IMR-90 (cell line): Measurements from ENCODE around the gene KIF12. TPM values are rescaled to one million over a fixed set of nuclear protein-coding genes. Genes with fewer than 3 reads are reported as not detected.

Source experiments
- ATAC-seq: fragments of 200-7000 bp; cut with Tn5 transposase; 2 replicates; pipeline ENCODE4 v1.9.1; 2020; ENCODE audit warnings: low read depth, mild to moderate bottlenecking, moderate library complexity
- BruUV-seq: library from RNA; stranded (reverse); fragments of 400-500 nt; replicated peaks from 2 replicates; lab custom pipeline; 2021; lab: Mats Ljungman, UMichigan
- CTCF ChIA-PET: fragments of 300-600 bp; formaldehyde crosslinking; extraction: SDS; loops from one replicate; lab custom pipeline; 2021; ENCODE audit warnings: antibody characterized with exemption; lab: Yijun Ruan, JAX
- POLR2A ChIA-PET: fragments of 300-600 bp; sonication (Branson Sonifier 250); formaldehyde crosslinking; loops from one replicate; lab custom pipeline; 2022; ENCODE audit warnings: antibody characterized with exemption; ENCODE audit not compliant: unreplicated experiment; lab: Charles Lee
- DNase-seq: peaks from one replicate; pipeline ENCODE4 v3.0.0; 2013
- H2AFZ ChIP-seq: replicated peaks from 2 replicates; pipeline ENCODE3; 2013; ENCODE audit warnings: low read length, mild to moderate bottlenecking; ENCODE audit not compliant: poor library complexity
- H2AK5ac ChIP-seq: 2 replicates; pipeline ENCODE4 v1.6.1; 2013; ENCODE audit warnings: low read depth, low read length, inconsistent platforms
- H2AK9ac ChIP-seq: replicated peaks from 2 replicates; pipeline ENCODE3; 2013; ENCODE audit warnings: mild to moderate bottlenecking, low read depth, low read length, moderate library complexity; ENCODE audit not compliant: poor library complexity
- H2BK120ac ChIP-seq: 2 replicates; pipeline ENCODE4 v1.6.1; 2013; ENCODE audit warnings: low read depth, low read length, inconsistent platforms
- H2BK15ac ChIP-seq: 3 replicates; pipeline ENCODE4 v1.6.1; 2013; ENCODE audit warnings: low read depth, low read length, inconsistent platforms
- H2BK20ac ChIP-seq: 2 replicates; pipeline ENCODE4 v1.6.1; 2013; ENCODE audit warnings: low read depth, mild to moderate bottlenecking, inconsistent platforms, low read length, moderate library complexity
- H2BK5ac ChIP-seq: 2 replicates; pipeline ENCODE4 v1.6.1; 2013; ENCODE audit warnings: mild to moderate bottlenecking, low read depth, low read length, inconsistent platforms; ENCODE audit not compliant: poor library complexity, severe bottlenecking
- H3K14ac ChIP-seq: replicated peaks from 2 replicates; pipeline ENCODE4 v1.6.1; 2013; ENCODE audit warnings: low read depth, low read length, inconsistent platforms
- H3K18ac ChIP-seq: 2 replicates; pipeline ENCODE4 v1.6.1; 2013; ENCODE audit warnings: low read depth, low read length, control low read depth
- H3K23ac ChIP-seq: 2 replicates; pipeline ENCODE4 v1.6.1; 2013; ENCODE audit warnings: low read depth, low read length, inconsistent platforms
- H3K27ac ChIP-seq: 2 replicates; pipeline ENCODE4 v1.5.1; 2013; ENCODE audit warnings: mild to moderate bottlenecking, control low read depth, low read length; ENCODE audit not compliant: insufficient read depth
- H3K27me3 ChIP-seq: 2 replicates; pipeline ENCODE4 v1.6.1; 2013; ENCODE audit warnings: low read length; ENCODE audit not compliant: control insufficient read depth, insufficient read depth
- H3K36me3 ChIP-seq: 2 replicates; pipeline ENCODE4 v1.6.1; 2013; ENCODE audit warnings: low read length, mixed read lengths; ENCODE audit not compliant: control insufficient read depth, insufficient read depth
- H3K4ac ChIP-seq: 2 replicates; pipeline ENCODE4 v1.6.1; 2013; ENCODE audit warnings: low read depth, low read length, inconsistent platforms
- H3K4me1 ChIP-seq: 2 replicates; pipeline ENCODE4 v1.6.1; 2013; ENCODE audit warnings: low read length, mixed read lengths; ENCODE audit not compliant: control insufficient read depth, insufficient read depth
- H3K4me2 ChIP-seq: 2 replicates; pipeline ENCODE4 v1.6.1; 2013; ENCODE audit warnings: low read depth, mild to moderate bottlenecking, control low read depth, low read length, moderate library complexity
- H3K4me3 ChIP-seq: 2 replicates; pipeline ENCODE4 v1.5.1; 2013; ENCODE audit warnings: low read depth, mild to moderate bottlenecking, control low read depth, low read length, moderate library complexity; ENCODE audit not compliant: insufficient read depth
- H3K56ac ChIP-seq: 2 replicates; pipeline ENCODE4 v1.6.1; 2013; ENCODE audit warnings: low read length, inconsistent platforms; ENCODE audit not compliant: insufficient read depth; ENCODE audit errors: extremely low read depth
- H3K79me1 ChIP-seq, 2 experiments: 2 replicates each; pipeline ENCODE4 v1.6.1; 2013; ENCODE audit warnings: low read length in 2 of 2, inconsistent platforms in 1 of 2, low read depth in 1 of 2
- H3K9ac ChIP-seq: 2 replicates; pipeline ENCODE4 v1.6.1; 2013; ENCODE audit warnings: low read depth, low read length, control low read depth
- H3K9me1 ChIP-seq: 2 replicates; pipeline ENCODE4 v1.6.1; 2013; ENCODE audit warnings: low read length, inconsistent platforms; ENCODE audit not compliant: insufficient read depth
- H3K9me3 ChIP-seq: 2 replicates; pipeline ENCODE4 v1.6.1; 2013; ENCODE audit warnings: low read length; ENCODE audit not compliant: control insufficient read depth, insufficient read depth
- H4K20me1 ChIP-seq: 2 replicates; pipeline ENCODE4 v1.6.1; 2013; ENCODE audit warnings: low read length, inconsistent platforms; ENCODE audit not compliant: insufficient read depth
- H4K5ac ChIP-seq: 2 replicates; pipeline ENCODE4 v1.6.1; 2013; ENCODE audit warnings: mild to moderate bottlenecking, low read depth, low read length, control low read depth
- H4K8ac ChIP-seq, 2 experiments: 2 replicates each; pipeline ENCODE4 v1.6.1; 2013; ENCODE audit warnings: low read depth in 2 of 2, low read length in 2 of 2, control low read depth in 1 of 2, inconsistent platforms in 1 of 2
- H4K91ac ChIP-seq: 2 replicates; pipeline ENCODE4 v1.6.1; 2013; ENCODE audit warnings: low read depth, low read length, inconsistent platforms; ENCODE audit not compliant: insufficient read depth
- BHLHE40 ChIP-seq: fragments of 150-350 bp; IDR thresholded peaks from 2 replicates; pipeline ENCODE4 v1.6.1; 2016; ENCODE audit warnings: mild to moderate bottlenecking, low read depth, low read length
- CEBPB ChIP-seq: IDR thresholded peaks from 2 replicates; pipeline ENCODE4 v1.6.1; 2012; ENCODE audit warnings: low read depth, low read length, improper control_type of control experiment
- CHD1 ChIP-seq: IDR thresholded peaks from 2 replicates; pipeline ENCODE4 v1.6.1; 2012; ENCODE audit warnings: low read depth, low read length, improper control_type of control experiment
- FOS ChIP-seq: fragments of 150-350 bp; IDR thresholded peaks from 2 replicates; pipeline ENCODE4 v1.6.1; 2016; ENCODE audit warnings: low read depth, low read length
- MAFK ChIP-seq: IDR thresholded peaks from 2 replicates; pipeline ENCODE4 v1.6.1; 2012; ENCODE audit warnings: low read depth, low read length, improper control_type of control experiment
- MAZ ChIP-seq: IDR thresholded peaks from 2 replicates; pipeline ENCODE4 v1.6.1; 2012; ENCODE audit warnings: low read depth, mild to moderate bottlenecking, low read length, improper control_type of control experiment, moderate library complexity, borderline replicate concordance
- NFE2L2 ChIP-seq: fragments of 150-350 bp; IDR thresholded peaks from 2 replicates; pipeline ENCODE4 v1.6.1; 2016; ENCODE audit warnings: low read depth, mild to moderate bottlenecking, low read length
- POLR2A ChIP-seq: IDR thresholded peaks from 2 replicates; pipeline ENCODE4 v1.6.1; 2012; ENCODE audit warnings: mild to moderate bottlenecking, low read depth, low read length
- RFX5 ChIP-seq: IDR thresholded peaks from 2 replicates; pipeline ENCODE4 v1.8.0; 2012; ENCODE audit warnings: low read depth, mild to moderate bottlenecking, low read length, moderate library complexity
- SMC3 ChIP-seq: fragments of 150-350 bp; IDR thresholded peaks from 2 replicates; pipeline ENCODE4 v1.6.1; 2016; ENCODE audit warnings: low read depth, mild to moderate bottlenecking, antibody characterized with exemption, low read length, moderate library complexity
- USF2 ChIP-seq: fragments of 150-350 bp; IDR thresholded peaks from 2 replicates; pipeline ENCODE4 v1.6.1; 2017; ENCODE audit warnings: mild to moderate bottlenecking, antibody characterized with exemption, low read length, low read depth
- WGBS, 2 experiments: methylation state at CpG; one replicate each; pipeline versions ENCODE4 v1.1.5 to v1.1.7; 2013; ENCODE audit warnings: missing lambda C conversion rate in 2 of 2; ENCODE audit not compliant: insufficient read length in 1 of 2; ENCODE audit errors: extremely low coverage in 2 of 2; 5-methylcytosine and 5-hydroxymethylcytosine counted together
- dilution Hi-C: fragments of 300-500 bp; cut with HindIII; formaldehyde crosslinking; loops from one replicate; pipeline ENCODE4 v1.14.3; 2018; ENCODE audit warnings: low sequenced_read_pairs; ENCODE audit not compliant: unreplicated experiment
- in situ Hi-C: fragments of 300-500 bp; cut with MboI; formaldehyde crosslinking; loops from 3 replicates; pipeline ENCODE4 v1.14.3; 2019; ENCODE audit warnings: low sequenced_read_pairs, inconsistent platforms, mixed read lengths
- intact Hi-C: fragments of 100-400 bp; cut with micrococcal nuclease; formaldehyde crosslinking; loops from 2 replicates; pipeline ENCODE4 v1.10.0; 2022
- polyA plus RNA-seq, 3 experiments: library from polyadenylated mRNA; depleted of rRNA; stranded (reverse); fragments of >200 nt; gene quantifications; 2 replicates each; pipeline ENCODE4 v1.2.3, GENCODE V29; 2012; ENCODE audit warnings: low replicate concordance in 1 of 3
- total RNA-seq: library from RNA; depleted of rRNA; stranded (reverse); fragments of >200 nt; gene quantifications from 2 replicates; pipeline ENCODE4 v1.2.3, GENCODE V29; 2012

Gene KIF12
- total and polyA plus RNA-seq, 2 of the 4 experiments (the other 2 are of a cell fraction), result not detected

- Histone ChIP-seq H3K9me3 (no peaks in the 10 kb centered on the region), H3K36me3 (peaks cover 47% of the 10 kb centered on the region), H2AK5ac (no peak overlapping the region), H2AK9ac (no peak overlapping the region), H3K9me1 (peaks cover 10% of the 10 kb centered on the region), H3K18ac (no peak overlapping the region), H3K56ac (no peak overlapping the region), H3K79me1 (peaks cover 0 to 13% of the 10 kb centered on the region in 2 experiments; a peak in 2 of 4 replicates), H3K23ac (no peak overlapping the region), H4K8ac (no peak overlapping the region), H3K4me1 (no peaks in the 10 kb centered on the region), H2BK20ac (no peak overlapping the region), H3K27ac (no peak overlapping the region), H3K4ac (no peak overlapping the region), H2BK120ac (no peak overlapping the region), H4K91ac (no peak overlapping the region), H2AFZ (no peak overlapping the region), H3K27me3 (no peaks in the 10 kb centered on the region), H2BK5ac (no peak overlapping the region), H4K20me1 (peaks cover 3% of the 10 kb centered on the region; the same call in 1 of the 2 replicates), H3K14ac (no peak overlapping the region), H3K4me2 (no peak overlapping the region), H4K5ac (no peak overlapping the region), H3K9ac (no peak overlapping the region), H2BK15ac (no peak overlapping the region), H3K4me3 (no peak overlapping the region)
- TF ChIP-seq BHLHE40 (no peak), NFE2L2 (no peak), CEBPB (no peak), CHD1 (no peak), SMC3 (no peak), RFX5 (no peak), FOS (no peak), MAFK (no peak), USF2 (no peak), MAZ (no peak), POLR2A (no peak)
- no peak for ATAC-seq
- CTCF ChIA-PET, result no interaction called here
- intact Hi-C loops, result no loop called here
- dilution Hi-C loops, result no loop called here
- BruUV-seq, result no TSS peak
- no peak for DNase-seq
- POLR2A ChIA-PET, result no interaction called here
- WGBS, 2 experiments, result no CpG with 5 or more reads among the region's 11 CpGs
- in situ Hi-C loops, result no loop called here
Measured at GRCh38 chr9:114050226-114050568, 48.9 kb downstream of the KIF12 start.
